Stimulated activated CD4-positive, alpha-beta T cell treated with anti-CD3 and anti-CD28 coated beads, Interleukin-12 subunit alpha, Interleukin-12 subunit beta, amount 100 ng/mL, for 48 hours (primary cell): Measurements from ENCODE around the gene KLF3.

Experiments
- DNase-seq, 3 donors: peaks; one replicate each; pipeline ENCODE4 v3.0.0-alpha.2; 2020; ENCODE audit warnings: low read depth in 2 of 3, low spot score in 1 of 3

Gene KLF3

DNA sequence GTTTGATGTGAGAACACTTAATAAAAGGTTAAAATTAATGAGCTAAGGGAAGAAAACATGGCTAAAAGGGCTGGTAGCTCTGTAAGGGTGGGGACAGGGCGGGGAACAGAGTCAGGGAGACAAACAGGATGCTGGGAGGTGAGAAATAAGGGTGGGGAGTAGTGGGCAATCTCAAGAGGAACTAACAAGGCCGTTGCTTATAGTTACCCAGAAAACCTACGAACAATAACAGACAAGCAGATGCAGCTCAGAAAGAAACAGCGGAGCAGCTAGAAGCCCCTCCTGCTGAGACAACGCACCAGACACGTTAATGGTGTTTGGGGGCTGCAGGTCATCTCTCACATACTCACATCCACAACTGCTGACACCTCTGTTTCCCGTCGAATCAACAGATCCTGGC, 9.7 kb upstream of the KLF3 start:
- DNase-seq, result no peak

DNA sequence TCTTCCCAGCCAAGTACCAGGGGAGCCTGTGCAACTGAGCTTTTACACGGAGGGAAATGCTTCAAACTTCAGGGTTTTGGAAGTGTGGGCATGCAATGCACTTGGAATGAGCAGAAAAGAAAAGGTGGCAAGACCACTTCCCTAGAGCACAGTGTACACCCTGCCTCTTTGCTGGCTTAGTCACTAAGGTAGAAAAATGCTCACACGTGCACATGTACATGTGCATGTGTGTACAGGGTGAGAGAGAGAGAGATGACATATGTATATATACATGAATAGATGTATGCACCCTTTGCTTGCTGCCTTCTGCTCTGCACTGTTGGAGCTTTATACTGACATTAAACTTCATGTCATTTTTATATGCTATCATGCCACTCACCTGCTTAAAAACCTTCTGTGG, 7.9 kb upstream of the KLF3 start:
- no peak for DNase-seq

DNA sequence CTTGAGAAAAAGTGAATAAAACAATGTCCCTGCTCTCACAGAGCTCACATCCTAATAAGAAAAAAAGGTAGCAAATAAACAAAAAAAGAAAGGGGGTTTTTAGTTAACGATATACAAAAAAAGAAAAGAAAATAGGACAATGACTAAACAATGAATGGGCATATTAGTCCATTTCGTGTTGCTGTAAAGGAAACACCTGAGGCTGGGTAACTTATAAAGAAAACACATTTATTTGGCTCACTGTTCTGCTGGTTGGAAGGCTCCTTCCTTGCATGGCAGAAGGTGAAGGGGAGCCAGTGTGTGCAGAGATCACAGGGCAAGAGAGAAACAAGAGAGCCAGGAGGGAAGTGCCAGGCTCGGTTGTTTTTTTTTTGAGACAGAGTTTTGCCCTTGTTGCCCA, 4.7 kb upstream of the KLF3 start:
- no peak for DNase-seq

DNA sequence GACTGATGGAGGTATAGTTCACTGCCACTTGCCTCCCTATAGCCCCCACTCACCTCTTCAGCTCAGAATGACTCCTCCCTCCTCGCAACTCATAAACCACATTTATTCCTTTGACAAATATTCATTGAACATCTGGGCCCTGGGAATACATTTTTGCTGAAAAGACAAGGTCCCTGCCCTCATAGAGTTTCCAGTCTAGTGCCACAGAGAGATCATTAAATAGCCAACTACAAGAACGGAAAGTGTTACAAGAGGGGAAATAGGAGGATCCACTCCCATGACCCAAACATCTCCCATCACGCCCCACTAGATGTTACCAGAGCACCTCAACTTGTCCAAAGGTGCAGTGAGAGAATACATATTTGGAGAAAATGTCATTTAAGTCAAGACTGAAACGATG, 3.2 kb upstream of the KLF3 start:
- no peak for DNase-seq

DNA sequence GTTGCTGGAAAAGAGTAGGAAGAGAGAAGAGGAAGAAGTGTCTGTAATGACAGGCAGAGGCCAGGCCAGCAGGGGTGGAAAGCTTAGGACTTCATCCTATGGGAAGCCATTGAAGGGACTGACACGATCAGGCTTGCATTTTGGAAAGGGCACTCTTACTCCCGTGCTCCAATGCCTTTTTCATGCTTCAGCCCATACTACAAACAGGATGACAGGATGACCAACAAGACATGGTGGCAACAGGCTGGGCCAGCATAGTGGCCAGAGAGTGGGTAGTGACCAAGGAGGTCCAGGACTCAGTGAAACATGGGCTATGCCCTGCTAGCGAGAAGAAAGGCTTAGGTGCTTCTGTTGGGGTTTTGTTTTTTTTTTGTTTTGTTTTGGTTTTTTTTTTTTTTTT, 2.6 kb upstream of the KLF3 start:
- no peak for DNase-seq

DNA sequence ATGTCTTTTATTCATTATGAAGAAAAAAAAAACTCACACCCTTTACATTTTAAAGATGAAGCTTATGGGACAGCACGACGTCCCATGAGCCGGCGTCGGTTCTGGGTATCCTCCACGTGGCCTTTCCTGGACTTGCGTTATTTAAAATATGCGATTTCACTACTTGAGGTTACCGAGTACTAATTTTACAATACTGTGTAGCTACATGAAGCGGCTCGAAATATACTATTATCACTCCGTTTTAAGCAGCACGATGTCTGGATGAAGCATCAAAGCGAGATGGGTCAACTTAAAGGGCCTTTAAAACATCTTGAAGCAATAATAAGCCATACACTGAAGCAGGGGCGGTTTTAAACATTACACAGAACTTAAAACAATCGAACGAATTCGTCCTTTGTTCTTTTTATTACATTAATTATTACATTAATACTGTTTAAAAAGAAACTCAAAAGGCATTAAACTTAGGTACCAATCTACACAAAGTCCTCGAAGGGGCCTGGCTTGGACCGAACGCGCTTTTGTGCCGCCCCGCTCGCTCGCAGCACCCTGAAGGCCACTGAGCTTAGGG, 1.4 kb upstream of the KLF3 start:
- no peak for DNase-seq

DNA sequence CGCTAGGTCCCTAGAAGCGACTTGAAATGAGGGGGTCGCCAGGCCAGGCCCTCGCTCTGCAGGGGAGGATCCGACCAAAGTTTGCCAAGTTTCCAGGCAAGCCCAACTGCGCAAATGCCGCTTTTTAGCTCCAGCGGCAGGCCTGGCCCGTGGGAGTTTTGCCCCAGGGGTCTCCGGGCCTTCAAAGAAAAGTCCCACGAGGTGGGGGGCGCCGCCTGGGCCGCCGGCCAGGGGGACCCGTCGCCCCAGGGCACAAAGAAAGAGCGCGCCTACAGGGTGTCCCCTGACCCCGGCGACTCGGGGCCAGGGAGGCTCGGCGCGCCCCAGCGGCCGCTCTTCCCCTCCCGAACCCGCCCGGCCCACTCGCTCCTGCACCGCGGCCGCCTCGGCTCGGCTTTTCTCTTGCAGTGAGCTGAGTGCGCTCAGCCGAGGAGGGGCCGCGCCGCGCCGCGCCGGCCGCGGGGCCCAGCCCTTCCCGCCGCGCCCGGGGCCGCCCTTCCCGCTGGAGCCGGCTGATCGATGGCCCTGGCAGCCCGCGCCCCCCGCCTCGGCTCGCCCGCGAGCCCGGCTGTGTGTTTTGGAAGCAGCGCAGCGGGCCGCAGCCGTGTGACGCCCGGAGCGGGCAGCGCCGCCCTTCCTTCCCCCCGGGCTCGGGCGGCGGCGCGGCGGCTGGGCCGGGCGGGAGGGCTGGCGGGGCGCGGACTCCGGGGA, 754 bp upstream of the KLF3 start:
- no peak for DNase-seq

DNA sequence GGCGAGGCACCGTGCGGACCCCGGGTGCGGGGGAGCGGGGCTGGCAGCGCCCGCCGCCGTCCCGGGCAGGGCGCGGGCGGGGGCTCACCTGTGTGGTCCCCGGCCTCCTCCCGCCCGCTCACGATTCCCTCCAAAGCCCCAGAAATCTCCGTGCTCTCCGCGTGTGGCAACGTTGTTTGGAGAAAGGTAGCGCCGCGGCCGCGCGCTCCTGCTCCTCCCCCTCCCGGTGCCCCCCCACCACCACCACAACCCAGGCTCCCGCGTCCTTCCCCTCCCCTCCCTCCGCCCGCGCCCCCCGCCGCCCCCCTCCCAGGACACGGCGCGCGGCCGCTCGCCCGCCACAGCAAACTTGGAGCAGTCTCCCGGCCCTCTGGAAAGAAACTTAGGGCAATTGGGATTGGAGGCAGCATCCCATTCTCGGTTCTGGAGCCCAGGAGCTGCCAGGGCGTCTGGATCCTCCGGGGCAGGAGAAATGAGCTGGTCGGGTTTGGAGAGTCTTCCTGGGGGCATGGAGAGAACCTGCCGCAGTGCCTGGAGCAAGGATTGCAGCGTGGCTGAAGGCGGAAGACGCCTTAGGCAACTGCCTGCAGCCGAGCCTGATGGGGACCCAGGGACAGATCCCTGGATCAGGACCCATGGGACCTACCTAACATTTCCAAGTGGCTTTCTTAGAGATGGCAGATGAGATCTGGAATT, 855 bp downstream of the KLF3 start:
- no peak for DNase-seq

DNA sequence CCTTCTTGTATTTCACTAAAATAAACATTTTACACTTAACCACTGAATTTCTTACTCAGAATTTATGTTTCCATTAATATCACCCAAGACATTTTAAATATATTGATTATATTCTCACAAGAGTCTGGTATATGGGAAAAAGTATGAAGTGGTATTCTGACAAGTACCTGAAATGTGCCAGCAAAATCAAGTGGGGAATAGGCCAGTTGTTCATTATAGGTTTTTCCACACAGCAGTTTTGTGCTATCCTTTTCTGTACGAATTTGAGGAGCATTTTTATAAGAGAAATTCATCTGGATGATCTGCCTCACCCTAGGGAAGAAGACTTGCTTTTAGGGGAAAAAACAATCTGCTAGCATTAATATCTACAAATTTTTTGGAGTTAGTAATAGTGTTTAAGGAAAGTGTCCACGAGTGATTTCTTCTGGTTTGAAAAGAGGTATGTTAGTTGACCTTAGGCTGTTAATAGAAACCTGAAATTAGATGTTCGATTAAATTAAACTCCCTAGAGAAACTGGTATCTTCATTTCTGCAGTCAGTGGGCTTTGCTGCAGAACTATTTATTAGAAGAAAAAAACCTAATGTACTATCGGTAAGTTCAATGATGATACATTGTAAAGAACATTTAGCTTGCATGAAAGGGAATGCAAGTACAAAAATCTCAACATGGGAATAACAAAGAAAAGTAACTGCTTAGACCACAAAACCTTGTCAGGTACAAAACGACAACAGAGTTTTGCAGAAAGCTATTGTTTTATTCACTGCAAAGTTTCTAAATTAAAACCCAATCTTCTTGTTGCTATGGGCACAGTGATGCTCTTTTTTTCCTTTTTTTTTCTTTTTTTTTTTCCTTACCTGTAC, 1.8 kb downstream of the KLF3 start:
- no peak for DNase-seq

DNA sequence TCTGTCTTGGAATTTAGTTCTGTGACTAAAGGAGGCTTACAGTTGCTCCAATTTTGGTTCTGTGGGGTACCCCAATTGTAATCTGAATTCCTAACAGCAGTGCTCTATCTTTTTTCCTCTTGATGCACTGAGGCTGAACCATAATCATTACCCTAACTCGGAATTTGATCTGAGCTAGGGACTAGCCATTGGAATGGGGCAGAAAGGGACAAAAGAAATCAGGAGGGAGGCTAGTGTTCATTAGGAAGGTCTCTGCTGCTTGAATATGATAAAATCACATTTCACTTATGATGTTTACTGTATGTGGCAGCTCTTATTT, 2.7 kb downstream of the KLF3 start:
- DNase-seq, result no peak

DNA sequence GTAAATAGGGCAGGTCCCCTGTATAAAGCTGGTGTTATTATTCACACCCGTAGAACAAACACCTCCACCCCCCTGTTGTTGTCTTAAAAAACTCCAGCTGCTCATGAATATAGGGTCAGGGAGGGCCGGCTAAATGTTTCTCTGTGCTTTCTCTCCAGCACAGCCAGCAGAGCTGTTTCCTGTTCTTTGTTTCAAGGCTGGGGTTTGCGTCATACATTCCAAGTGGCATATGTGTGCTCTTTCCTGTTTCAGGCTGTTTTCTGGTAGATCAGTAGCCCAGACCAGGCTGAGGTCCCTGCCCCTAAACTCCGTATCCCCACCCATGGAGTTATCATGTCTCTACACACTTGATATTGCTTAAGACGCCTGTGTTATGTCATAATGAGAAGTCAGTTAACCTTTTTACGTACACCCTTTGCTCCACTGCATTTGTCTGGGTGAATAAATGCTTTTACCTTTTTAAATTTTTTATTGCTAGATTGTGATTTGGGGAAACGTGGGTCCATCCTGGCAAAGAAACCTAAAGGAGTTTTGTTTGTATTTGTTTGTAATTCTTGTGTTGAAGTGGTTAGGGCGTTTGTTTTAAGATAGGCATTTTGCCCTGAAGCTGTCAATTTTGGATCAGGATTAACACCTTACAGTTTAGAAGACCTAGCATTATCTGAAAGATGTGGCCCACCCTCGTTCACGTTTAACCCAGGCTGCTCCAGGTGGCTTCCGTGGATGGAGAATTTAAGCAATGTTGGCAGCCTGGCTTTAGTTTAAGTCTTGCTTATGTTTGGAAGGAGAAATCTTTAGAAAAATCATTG, 3.3 kb downstream of the KLF3 start:
- peak in 2 of 3 donors; percentile 36 to 55 for DNase-seq

DNA sequence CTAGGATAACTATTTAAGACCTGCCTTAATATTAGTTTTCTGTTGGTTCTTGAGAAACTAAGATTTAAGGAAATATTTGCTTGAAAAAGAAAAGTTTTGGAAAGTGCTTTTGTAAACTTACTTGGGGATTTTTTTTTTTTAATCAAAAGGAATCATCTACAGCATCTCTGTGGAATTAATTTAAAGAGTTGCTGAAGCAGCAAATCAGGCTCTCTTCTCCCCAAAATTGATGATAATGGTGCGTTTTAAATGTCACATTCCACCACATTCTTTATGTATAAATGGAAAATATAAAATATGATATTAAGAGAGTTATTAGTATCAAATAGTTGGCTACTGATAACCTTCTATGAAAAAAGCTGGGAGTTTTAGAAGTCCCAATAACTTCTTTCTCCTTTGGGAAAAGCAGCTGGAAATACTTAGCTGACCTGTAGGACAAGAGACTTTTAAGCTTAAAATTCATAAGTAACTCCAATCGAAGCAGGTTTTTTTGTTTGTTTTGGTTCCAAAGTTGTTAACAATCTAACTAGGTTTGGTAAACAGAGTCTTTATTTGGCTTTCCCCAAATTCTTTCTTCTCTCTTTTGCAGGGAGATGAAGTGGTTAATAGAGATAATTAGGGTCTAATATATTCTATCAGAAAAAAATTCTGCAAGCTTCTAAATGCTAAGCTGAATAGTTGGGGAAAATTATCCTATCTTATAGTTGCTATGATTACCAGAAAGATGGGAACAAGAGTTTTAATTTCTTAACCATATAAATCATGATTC, 4.4 kb downstream of the KLF3 start:
- DNase-seq, result no peak

DNA sequence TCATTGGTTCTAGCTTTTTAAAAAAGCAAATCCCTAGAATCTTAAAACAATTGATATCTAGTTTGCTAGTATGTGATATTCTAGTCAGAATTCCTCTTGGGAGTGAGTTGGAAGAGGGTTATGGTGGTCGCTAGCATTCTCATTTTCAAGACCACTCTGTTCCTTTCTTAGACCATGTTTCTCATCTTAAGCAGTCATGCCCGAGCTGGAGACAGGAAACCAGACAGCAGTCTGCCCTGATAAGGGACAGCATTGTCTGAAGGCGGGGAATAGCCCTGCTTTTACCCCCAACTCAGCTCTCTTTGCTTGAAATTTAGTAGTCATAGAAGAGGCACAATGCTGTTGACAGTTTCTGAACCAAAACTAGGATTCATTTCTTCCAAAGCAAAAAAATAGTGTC, 5.2 kb downstream of the KLF3 start:
- DNase-seq, result no peak

DNA sequence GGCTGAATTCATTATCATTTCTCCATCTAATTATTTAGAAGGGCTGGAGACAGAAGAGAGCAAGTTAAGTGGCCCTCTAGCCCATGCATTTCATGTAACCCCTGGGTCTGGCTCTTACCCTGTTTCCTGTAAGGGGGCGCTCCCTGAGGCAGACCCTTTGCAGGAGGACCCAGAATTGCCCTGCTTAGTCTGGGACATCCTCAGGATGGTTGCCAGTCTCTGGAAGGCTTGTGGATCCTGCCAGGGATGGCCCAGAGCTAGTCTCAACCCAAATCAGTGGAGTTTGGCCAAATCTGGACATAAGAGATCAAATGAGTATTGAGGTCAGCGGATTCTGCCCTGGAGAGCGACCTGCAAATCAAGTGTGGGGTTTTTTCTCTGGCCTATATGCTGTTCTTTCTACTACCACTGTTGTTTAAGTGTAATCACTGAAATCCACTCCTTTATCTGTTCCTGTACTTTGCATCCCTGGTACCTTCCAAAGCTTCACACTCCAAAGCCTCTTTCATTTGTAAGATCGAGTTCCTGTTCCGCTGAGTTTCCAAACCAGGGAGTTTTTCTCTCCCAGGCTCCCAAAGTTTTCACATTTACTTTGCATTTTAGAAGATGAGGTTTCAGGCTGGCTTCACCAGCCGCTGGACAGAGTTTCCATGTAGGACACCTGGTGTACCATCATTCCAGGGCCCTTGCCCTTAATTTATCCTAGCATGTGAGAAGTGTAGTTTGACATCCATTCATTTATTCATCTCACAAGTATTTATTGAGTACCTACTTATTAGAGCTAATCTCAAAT, 6.3 kb downstream of the KLF3 start:
- no peak for DNase-seq

DNA sequence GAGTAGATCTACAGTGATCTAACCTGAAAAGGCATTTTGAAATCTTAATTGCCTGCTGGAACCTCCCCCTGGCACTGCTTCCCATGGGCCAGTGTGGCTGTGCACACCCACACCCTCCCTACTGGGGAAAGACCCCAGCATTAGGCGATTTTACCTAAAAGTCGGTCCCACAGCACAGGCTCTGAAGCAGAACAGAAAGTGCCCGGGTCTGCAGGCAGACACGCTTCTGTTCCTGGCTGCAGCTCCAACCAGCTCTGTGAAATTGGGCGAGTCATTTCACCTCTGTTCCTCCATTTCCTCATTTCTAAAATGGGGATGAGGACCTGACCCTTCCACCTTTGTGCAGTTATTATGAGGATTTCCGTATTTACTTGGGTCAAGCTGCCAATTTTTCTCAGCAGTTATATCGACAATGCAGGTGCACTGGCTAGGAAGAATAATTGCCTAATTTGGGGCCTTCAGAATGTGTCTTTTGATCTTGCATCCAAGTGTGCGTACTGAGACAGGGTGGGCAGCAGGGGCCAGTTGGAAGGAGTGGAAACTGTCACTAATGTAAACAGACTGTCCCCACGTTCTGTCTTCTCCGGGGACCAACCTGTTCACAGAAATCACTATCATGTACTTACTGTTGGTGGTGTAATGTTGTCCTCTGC, 7.1 kb downstream of the KLF3 start:
- no peak for DNase-seq

DNA sequence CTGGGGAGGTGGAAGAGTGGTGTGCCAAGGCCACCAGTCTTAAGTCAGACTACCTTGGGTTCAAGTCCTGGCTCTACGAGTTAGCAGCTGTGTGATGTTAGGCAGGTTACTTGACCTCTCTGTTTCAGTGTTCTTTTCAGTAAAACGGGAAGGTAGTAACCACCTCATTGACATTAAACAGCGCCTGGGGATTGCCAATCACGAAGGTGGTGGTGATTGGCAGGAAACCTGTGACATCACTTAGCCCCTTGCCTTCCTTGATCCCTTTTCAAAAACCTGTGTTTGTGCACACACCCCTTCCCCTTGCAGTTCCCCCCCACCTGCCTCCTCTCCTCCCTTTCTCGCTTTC, 7.6 kb downstream of the KLF3 start:
- no peak for DNase-seq

DNA sequence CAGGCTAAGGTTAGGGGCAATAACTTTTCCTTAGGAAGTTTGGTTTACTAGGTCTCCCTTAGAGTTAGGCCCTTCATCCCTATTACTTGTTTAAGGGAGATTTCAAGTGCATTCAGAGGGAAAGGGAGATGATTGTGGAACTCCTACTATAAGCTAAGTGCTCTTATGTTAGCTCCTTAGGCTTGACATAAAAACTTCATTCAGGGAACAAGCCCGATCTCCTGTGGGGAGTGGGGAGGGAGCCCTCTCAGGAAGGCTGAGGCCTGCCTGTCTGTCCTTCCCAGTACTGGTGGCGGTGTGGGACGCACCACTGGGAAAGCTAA, 8.0 kb downstream of the KLF3 start:
- DNase-seq, result no peak

DNA sequence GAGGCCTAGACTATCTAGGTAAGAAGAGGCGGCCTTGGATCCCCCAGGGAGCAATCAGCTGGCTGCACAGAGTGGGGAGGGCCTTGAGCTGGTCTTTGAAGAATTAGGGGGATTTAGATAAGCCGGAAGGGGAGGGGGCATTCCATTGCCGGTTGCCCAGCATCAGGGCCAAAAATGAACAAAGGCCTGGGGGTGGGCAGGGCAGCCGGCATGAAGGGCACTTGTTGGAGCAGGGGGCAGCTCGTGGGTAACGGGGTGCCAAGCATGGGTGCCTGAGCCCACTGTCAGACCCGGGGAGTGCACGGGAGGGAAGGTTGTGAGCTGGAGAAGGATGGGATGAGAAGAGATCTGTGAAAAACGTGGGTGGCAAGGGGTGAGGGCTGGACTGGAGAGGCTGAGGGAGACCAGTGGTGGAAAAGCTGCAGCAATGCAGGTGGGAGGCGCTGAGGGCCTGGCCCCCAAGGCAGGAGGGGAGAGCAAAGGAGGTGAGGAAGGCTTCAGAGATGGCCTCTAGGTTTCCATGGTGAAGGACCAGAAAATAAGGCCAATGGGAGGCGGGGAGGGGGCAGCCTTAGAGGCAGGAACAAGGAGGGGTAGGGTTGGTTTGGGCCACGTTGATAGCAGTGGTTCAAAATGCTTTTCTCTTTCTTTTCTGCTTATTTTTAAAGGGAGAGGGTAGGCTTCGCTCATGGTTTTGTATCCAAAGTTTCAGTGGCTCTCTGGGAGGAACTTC, 8.6 kb downstream of the KLF3 start:
- no peak for DNase-seq
